Measurements from ENCODE around the gene SCN9A.

DNA sequence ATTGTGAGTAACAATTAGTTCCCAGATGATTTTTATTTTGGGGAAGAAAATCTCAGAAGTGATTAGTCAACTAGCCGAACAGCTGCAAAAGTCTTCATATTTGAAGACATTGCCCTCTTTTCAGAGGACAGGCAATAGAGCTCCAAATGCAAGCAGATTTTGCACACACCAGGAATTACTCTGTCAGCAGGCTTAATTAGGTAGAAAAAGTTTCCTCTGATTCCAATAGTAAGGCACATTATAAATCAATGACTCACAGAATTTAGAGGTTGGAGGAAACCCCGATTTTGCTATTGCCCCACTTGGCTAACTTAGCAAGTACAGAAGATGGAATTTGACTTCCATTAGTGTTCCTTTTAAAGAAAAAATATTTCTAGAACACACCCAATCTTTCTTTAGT lies 217.2 kb downstream of the SCN9A start:
- TF ChIP-seq, protein P1, sequence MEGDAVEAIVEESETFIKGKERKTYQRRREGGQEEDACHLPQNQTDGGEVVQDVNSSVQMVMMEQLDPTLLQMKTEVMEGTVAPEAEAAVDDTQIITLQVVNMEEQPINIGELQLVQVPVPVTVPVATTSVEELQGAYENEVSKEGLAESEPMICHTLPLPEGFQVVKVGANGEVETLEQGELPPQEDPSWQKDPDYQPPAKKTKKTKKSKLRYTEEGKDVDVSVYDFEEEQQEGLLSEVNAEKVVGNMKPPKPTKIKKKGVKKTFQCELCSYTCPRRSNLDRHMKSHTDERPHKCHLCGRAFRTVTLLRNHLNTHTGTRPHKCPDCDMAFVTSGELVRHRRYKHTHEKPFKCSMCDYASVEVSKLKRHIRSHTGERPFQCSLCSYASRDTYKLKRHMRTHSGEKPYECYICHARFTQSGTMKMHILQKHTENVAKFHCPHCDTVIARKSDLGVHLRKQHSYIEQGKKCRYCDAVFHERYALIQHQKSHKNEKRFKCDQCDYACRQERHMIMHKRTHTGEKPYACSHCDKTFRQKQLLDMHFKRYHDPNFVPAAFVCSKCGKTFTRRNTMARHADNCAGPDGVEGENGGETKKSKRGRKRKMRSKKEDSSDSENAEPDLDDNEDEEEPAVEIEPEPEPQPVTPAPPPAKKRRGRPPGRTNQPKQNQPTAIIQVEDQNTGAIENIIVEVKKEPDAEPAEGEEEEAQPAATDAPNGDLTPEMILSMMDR (IDR thresholded peaks at IDR 0.05) = no peak
- no peak for TF ChIP-seq EZH2 (IDR thresholded peaks at IDR 0.05; ENCODE audit: borderline replicate concordance, insufficient read depth, low read depth, low read length, poor library complexity, severe bottlenecking)
